Measurements from ENCODE around the gene MYO1B.
A peak's percentile ranks its signal among the peaks of the same experiment; 100 is the strongest.

The MYO1B gene

DNA sequence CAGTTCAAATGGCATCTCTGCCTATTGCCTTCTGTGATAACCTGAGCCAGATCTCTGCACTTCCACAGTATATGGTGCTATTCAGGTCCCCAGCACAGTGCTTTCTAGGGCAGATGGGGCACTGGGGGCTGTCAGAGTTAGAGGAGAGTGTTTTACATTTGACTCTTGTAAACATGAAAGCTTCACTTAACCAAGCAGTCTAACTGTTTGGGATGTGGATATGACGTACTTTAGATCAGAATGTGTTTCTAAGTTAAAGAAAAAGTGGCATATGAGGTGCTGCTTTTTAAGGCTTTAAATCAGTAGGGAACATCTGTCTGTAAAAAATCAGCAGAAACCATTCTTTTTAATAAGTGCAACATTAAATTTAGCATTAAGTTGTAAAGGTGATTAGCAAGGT, 75.7 kb downstream of the MYO1B start:
- H3K27ac Mint-ChIP-seq = no peak overlapping the region
- intact Hi-C loops (cut with micrococcal nuclease) = no loop called here
- H3K4me1 Mint-ChIP-seq (ENCODE audit: low read depth) = peaks cover 24% of the 10 kb centered on the region
- no peak overlapping the region for H3K4me3 Mint-ChIP-seq
- H3K9me3 Mint-ChIP-seq = no peaks in the 10 kb centered on the region
- H3K36me3 Mint-ChIP-seq (ENCODE audit: low read depth) = no peaks in the 10 kb centered on the region
- H3K27me3 Mint-ChIP-seq = no peaks in the 10 kb centered on the region

DNA sequence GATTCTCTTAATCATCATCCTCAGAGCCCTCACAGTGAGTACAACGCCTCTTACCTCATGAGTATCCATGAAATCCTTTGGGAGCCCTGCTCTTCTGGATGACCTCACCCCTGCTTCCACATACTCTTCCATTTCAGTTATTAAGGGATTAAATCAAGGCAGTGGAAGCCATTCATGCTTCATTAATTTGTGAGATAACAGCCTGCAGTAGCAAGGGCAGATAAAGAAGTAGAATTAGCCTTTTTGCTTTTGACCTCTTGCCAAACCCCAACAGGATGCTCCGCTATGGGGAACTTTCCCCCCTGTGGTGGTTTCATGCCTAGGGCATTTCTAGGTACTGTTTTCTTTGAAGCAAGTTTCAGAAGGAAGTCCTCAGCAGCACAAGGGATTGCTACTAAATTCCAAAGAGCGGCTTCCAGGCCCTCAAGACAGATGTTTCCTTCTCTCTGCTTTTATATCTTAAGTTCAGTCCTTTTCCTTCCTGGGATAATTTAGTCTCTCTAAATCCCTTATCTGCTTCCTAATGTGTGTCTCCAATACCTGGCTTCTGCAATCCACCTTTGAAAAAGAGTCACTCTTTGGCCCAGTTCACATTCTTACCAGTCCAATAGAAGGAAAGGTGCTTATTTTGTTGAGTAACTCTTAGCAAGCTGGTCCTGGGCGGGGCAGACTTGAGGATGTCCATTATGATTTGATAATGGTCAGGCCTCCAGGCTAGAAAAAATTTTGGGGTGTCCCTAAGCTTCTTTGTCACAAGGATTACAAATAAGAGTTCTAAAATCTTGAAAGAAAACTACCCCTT, 76.9 kb downstream of the MYO1B start:
- H3K4me3 Mint-ChIP-seq = no peak overlapping the region
- peak overlapping the region; percentile 72 for H3K27ac Mint-ChIP-seq
- H3K27me3 Mint-ChIP-seq = no peaks in the 10 kb centered on the region
- peaks cover 24% of the 10 kb centered on the region for H3K4me1 Mint-ChIP-seq (ENCODE audit: low read depth)
- intact Hi-C loops (cut with micrococcal nuclease) = no loop called here
- H3K36me3 Mint-ChIP-seq (ENCODE audit: low read depth) = no peaks in the 10 kb centered on the region
- no peaks in the 10 kb centered on the region for H3K9me3 Mint-ChIP-seq

DNA sequence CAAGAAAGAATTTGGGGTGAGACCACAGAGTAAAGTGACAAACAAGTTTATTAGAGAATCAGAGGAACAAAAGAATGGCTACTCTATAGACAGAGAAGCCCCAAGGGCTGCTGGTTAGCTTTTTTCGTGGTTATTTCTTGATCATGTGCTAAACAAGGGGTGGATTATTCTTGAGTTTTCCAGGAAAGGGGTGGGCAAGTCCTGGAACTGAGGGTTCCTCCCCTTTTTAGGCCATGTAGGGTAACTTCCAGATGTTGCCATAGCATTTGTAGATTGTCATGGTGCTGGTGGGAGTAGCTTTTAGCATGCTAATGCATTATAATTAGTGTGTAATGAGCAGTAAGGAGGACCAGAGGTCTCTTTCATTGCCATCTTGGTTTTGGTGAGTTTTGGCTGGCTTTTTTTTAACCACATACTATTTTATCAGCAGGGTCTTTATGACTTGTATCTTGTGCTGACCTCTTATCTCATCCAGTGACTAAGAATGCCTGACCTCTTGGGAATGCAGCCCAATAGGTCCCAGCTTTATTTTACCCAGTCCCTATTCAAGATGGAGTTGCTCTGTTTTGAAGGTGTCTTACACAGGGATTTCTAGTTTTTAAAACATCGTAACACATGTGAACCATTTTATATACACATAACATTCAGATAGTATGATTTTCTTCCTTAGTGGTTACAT, 77.8 kb downstream of the MYO1B start:
- intact Hi-C loops (cut with micrococcal nuclease) = no loop called here
- H3K4me1 Mint-ChIP-seq (ENCODE audit: low read depth) = peaks cover 24% of the 10 kb centered on the region
- no peaks in the 10 kb centered on the region for H3K36me3 Mint-ChIP-seq (ENCODE audit: low read depth)
- no peaks in the 10 kb centered on the region for H3K27me3 Mint-ChIP-seq
- H3K9me3 Mint-ChIP-seq = no peaks in the 10 kb centered on the region
- no peak overlapping the region for H3K4me3 Mint-ChIP-seq
- H3K27ac Mint-ChIP-seq = peak overlapping the region; percentile 72

DNA sequence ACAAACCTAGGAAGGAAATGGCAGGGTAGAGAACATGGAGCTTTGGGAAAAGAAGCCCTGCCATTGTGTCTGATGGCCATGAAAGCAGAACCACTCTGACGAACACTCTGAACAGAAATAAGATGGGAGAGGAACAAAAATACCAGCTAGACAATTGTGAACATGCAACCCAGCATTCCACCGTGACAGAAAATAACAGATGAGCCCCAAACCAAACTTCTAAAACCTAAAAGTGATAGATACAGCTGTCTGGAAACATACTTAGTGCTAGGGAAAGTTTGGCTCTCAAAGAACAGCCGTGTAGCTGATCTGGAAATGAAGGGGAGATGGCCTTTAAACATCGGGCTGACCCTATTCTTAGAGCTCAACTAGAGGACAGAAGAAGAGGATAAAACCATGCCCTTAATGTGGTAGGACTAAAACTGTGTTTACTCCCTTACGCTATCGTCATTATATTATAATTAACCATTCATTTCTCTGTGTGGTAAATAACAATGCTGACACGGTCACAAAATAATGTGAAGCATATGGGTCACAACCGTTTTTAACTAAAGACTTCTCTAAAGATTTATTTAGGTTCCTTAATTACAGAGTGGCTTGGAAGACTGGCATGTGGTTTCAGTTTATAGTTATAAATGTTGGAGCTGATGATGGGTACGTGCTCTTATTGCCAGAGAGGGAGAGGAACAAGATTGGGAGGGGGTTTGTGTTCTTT, 80.6 kb downstream of the MYO1B start:
- intact Hi-C loops (cut with micrococcal nuclease) = no loop called here
- H3K27me3 Mint-ChIP-seq = no peaks in the 10 kb centered on the region
- H3K4me1 Mint-ChIP-seq (ENCODE audit: low read depth) = peaks cover 23% of the 10 kb centered on the region
- no peak overlapping the region for H3K27ac Mint-ChIP-seq
- no peaks in the 10 kb centered on the region for H3K9me3 Mint-ChIP-seq
- no peak overlapping the region for H3K4me3 Mint-ChIP-seq
- no peaks in the 10 kb centered on the region for H3K36me3 Mint-ChIP-seq (ENCODE audit: low read depth)

DNA sequence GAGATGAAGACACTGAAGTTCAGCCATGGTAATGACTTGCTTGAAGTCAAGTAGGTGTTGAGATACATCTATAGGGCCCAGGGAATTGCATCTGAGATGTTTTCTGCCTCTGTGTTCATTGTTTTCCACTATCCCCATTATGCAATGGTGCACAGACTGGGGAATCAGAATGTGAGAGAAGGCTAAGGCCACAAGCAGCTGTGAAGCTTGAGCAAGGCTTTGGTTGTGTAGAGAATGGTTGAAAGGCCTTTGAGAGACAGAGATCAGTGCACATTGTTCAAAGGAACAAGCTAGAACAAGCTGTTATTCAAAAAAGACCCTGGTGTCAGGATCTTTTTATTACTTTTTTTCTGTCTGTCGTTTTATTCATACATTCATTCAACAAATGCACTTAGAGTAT, 82.3 kb downstream of the MYO1B start:
- Mint-ChIP-seq H3K9me3 (no peaks in the 10 kb centered on the region), H3K36me3 (ENCODE audit: low read depth) (no peaks in the 10 kb centered on the region), H3K4me3 (no peak overlapping the region), H3K27me3 (no peaks in the 10 kb centered on the region), H3K4me1 (ENCODE audit: low read depth) (peaks cover 6% of the 10 kb centered on the region), H3K27ac (no peak overlapping the region)
- intact Hi-C loops (cut with micrococcal nuclease) = no loop called here

DNA sequence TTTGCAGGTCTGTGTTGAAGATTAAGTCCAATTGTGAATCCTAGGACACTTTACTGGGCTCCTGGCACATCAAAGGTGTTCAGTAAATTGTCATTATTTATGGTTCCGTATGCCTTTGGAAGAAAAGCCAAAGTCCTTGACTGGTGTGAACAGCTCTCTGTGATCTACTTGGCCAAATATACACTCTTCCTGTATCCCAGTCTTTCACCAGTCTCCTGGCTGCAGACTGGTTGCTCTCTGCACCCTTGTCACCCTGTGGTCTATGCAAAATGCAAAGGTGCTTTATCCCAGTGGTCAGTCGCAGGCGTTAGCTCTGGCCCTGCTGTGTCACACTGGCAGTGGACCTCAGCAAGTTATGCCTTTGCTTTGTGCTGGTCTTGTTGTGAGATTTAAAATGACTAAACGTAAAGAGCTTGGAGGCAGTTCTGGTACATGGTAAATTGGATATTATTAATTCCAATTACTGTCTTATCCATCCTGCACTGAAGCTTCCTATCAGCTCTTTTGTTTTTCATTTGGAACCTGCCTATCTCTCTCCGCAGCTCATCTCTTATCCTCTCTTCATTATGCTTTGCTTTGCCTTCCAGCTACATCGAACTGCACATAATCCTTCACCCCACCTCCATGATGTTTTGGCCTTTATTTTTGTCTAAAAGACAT, 83.1 kb downstream of the MYO1B start:
- H3K36me3 Mint-ChIP-seq (ENCODE audit: low read depth) = no peaks in the 10 kb centered on the region
- no peak overlapping the region for H3K4me3 Mint-ChIP-seq
- H3K9me3 Mint-ChIP-seq = no peaks in the 10 kb centered on the region
- no peaks in the 10 kb centered on the region for H3K4me1 Mint-ChIP-seq (ENCODE audit: low read depth)
- intact Hi-C loops (cut with micrococcal nuclease) = no loop called here
- no peak overlapping the region for H3K27ac Mint-ChIP-seq
- no peaks in the 10 kb centered on the region for H3K27me3 Mint-ChIP-seq

DNA sequence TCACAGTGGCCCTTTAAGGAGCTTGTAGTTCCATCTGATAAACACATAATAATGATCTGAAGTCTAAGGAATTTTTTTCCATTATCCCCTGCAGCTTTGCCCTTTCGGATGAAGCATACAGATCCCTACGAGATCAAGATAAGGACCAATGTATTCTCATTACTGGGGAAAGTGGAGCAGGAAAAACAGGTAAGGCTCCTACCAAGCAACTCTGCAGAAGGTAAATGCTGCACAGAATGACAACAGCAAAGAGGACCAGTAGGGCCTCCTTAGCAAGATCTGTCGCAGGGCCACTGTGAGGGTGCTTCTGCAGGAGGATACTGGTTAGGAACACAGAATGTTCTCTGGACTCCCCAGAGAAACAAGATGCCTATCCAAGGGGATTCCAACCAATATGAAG, 84.6 kb downstream of the MYO1B start:
- Mint-ChIP-seq H3K36me3 (ENCODE audit: low read depth) (no peaks in the 10 kb centered on the region), H3K4me3 (no peak overlapping the region), H3K27ac (no peak overlapping the region), H3K9me3 (no peaks in the 10 kb centered on the region), H3K27me3 (no peaks in the 10 kb centered on the region), H3K4me1 (ENCODE audit: low read depth) (no peaks in the 10 kb centered on the region)
- intact Hi-C loops (cut with micrococcal nuclease) = no loop called here

DNA sequence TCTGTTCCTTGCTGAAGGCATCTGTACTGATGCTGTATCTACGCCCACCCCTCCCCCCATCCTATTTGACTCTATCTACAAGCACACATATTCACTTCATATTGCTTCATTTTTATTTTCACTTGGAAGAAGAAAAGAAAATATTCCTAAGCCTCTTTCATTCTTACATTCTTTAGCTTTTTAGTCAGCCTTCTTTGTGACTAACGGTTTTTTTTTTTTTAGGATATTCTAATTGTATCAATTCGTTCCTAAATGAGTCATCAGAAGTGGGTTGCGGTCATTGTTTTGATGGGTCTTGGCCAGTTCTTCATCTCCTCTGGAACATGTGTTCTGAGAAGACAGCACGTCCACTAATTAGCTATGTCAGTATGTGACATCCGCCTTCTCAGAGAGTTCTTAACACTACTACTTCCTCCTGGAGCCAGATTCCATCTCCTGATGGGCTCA, 88.7 kb downstream of the MYO1B start:
- Mint-ChIP-seq H3K9me3 (no peaks in the 10 kb centered on the region), H3K36me3 (ENCODE audit: low read depth) (no peaks in the 10 kb centered on the region), H3K27me3 (no peaks in the 10 kb centered on the region), H3K4me1 (ENCODE audit: low read depth) (no peaks in the 10 kb centered on the region), H3K27ac (no peak overlapping the region), H3K4me3 (no peak overlapping the region)
- intact Hi-C loops (cut with micrococcal nuclease) = no loop called here

DNA sequence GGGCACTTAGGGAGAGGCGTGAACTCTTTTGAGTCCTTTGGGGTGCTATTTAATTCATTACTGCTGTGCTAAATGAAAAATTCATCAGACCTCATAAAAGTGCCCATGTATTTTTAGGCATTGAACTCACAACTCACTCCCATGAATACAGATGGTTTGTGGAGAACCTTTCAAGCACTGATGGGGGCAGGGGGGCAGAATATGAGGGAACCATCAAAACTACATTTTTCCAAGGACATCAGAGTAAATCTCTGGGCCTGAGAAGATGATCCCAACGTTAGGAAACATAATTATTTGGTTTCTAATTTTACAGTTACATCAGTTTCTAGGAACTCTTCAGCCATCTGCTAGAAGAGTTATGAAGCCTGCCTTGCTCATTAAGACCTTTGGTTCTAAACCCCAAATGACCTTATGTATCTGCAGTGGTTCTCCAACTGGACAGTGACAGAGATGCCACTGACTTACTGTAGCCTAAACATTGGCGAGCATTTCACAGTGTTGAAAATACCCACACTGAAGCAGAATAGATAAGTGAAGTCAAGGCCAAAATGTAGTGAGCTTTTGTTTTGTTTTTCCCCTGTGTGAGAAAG, 90.8 kb downstream of the MYO1B start:
- Mint-ChIP-seq H3K27ac (no peak overlapping the region), H3K36me3 (ENCODE audit: low read depth) (no peaks in the 10 kb centered on the region), H3K9me3 (no peaks in the 10 kb centered on the region), H3K4me3 (no peak overlapping the region), H3K4me1 (ENCODE audit: low read depth) (no peaks in the 10 kb centered on the region), H3K27me3 (no peaks in the 10 kb centered on the region)
- intact Hi-C loops (cut with micrococcal nuclease) = no loop called here

DNA sequence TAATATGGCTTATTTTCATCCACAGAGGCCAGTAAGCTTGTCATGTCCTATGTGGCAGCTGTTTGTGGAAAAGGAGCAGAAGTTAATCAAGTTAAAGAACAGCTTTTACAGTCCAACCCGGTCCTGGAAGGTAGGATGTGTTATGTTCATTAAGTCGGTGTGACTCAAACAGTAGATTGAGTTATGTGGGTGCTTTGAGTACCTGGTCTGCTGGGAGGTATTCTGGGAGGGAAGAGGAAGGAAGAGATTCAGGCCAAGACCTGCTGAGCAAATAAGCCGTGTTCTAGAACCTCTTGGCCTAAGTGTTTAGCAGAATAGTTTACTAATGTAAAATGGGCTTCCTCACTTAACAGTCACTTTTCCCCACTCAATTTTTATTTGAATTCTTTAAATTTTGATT, 96.2 kb downstream of the MYO1B start:
- intact Hi-C loops (cut with micrococcal nuclease) = no loop called here
- Mint-ChIP-seq H3K4me1 (ENCODE audit: low read depth) (no peaks in the 10 kb centered on the region), H3K36me3 (ENCODE audit: low read depth) (no peaks in the 10 kb centered on the region), H3K4me3 (no peak overlapping the region), H3K9me3 (no peaks in the 10 kb centered on the region), H3K27ac (no peak overlapping the region), H3K27me3 (no peaks in the 10 kb centered on the region)

DNA sequence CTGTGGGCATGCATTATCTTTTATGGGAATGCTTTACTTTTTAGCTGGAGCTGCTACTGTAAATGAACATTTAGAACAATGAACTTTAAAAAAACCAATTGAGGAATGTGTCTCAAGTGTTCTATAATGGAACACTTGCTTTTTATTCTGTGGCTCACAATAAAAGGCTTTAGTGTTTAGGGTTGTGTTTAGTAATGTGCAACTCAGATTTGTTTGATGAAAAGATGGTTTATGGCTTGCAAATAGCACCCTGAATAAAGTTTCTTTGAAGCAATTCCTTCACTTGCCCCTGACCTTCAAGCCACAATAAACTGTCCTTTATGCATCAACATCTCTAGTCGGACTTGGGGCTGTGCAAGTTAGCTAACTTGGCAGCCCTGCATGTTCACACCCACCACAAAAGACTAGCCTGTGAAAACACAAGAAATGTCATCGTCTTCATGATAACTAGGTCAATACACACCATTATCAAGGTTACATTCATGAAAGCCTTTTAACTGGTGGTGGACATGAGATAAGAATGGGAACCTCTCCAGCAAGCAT, 98.7 kb downstream of the MYO1B start:
- H3K27ac Mint-ChIP-seq = no peak overlapping the region
- H3K4me3 Mint-ChIP-seq = no peak overlapping the region
- H3K9me3 Mint-ChIP-seq = no peaks in the 10 kb centered on the region

DNA sequence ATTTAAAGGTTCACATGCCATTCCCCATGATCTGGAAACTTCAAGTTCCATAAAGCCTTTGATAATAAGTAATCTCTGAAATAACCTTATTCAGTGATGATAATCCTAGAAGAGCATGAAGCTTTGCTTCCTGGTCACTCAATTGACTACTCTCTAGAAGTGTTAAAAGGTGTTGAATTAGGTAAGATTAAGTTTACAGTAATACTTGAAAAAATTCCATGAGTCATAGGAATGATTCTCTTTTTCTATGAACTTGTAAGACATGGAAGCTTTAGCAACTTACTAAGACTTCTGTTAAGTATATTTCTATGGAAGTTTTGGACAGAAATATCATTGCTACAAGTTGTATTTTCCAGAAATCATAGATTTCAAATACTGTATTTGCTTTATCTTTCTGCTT, 100.6 kb downstream of the MYO1B start:
- no peaks in the 10 kb centered on the region for H3K27me3 Mint-ChIP-seq
- H3K27ac Mint-ChIP-seq = no peak overlapping the region
- H3K4me3 Mint-ChIP-seq = no peak overlapping the region
- intact Hi-C loops (cut with micrococcal nuclease) = no loop called here
- no peaks in the 10 kb centered on the region for H3K9me3 Mint-ChIP-seq
- H3K4me1 Mint-ChIP-seq (ENCODE audit: low read depth) = peaks cover 6% of the 10 kb centered on the region
- no peaks in the 10 kb centered on the region for H3K36me3 Mint-ChIP-seq (ENCODE audit: low read depth)

More for the DNA sequence above, 98.7 kb downstream of the MYO1B start:
- H3K27me3 Mint-ChIP-seq = no peaks in the 10 kb centered on the region
- peaks cover 4% of the 10 kb centered on the region for H3K4me1 Mint-ChIP-seq (ENCODE audit: low read depth)
- H3K36me3 Mint-ChIP-seq (ENCODE audit: low read depth) = no peaks in the 10 kb centered on the region
- intact Hi-C loops (cut with micrococcal nuclease) = no loop called here

DNA sequence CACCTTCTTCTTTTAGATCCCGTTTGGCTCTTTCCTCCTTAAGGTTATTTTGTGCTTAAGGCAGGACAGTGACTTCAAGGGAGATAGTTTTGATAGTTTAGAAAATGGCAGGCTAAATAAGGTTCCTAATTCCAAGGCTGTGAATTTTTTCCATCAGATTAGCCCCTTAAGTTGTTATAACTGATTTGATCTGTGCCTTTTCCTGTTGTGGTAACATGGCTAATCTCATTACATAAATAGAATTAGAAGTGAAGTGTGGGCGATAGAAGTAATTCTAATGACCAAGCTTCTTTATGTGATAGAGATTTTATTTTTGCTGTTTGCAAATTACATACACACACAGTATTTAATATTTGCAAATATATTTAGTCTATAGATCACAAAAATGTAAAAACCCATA, 102.0 kb downstream of the MYO1B start:
- Mint-ChIP-seq H3K4me3 (no peak overlapping the region), H3K36me3 (ENCODE audit: low read depth) (no peaks in the 10 kb centered on the region), H3K27me3 (no peaks in the 10 kb centered on the region), H3K4me1 (ENCODE audit: low read depth) (peaks cover 6% of the 10 kb centered on the region), H3K27ac (no peak overlapping the region), H3K9me3 (no peaks in the 10 kb centered on the region)
- intact Hi-C loops (cut with micrococcal nuclease) = no loop called here
